ENCODE data around the gene PWWP3B.
"Not testable (repeated sequence)": the region's sequence is repeated elsewhere in the genome, so short reads cannot be mapped to it uniquely, and the experiment has no call there.

The PWWP3B gene

GRCh38 chrX:106168107-106168506 lies at the start of gene PWWP3B:
Gene PWWP3B, plus strand, starts transcription at chrX:106168305. Its CDS starts 37,128 bp downstream, at chrX:106205433.
- DNase-seq = no peak

GRCh38 chrX:106139048-106139447 lies 29.1 kb upstream of the PWWP3B start:
- DNase-seq = no peak

- no peak for DNase-seq
These were observed 23.1 kb upstream of the PWWP3B start for GRCh38 chrX:106144755-106145639.

GRCh38 chrX:106150701-106151100 lies 17.4 kb upstream of the PWWP3B start:
- DNase-seq = no peak

- no peak for DNase-seq
These were observed 8.2 kb upstream of the PWWP3B start for GRCh38 chrX:106159861-106160282.

- no peak for DNase-seq
These were observed 2.2 kb downstream of the PWWP3B start for GRCh38 chrX:106170318-106170717.

- no peak for DNase-seq
These were observed 3.3 kb downstream of the PWWP3B start for GRCh38 chrX:106171293-106171820.

GRCh38 chrX:106177106-106177981 lies 9.2 kb downstream of the PWWP3B start:
- no peak for DNase-seq

GRCh38 chrX:106177982-106178321 lies 9.8 kb downstream of the PWWP3B start:
- no peak for DNase-seq

GRCh38 chrX:106178826-106179225 lies 10.7 kb downstream of the PWWP3B start:
- DNase-seq = no peak

GRCh38 chrX:106183685-106184084 lies 15.6 kb downstream of the PWWP3B start:
- DNase-seq = not testable (repeated sequence)

- no peak for DNase-seq
These were observed 33.5 kb downstream of the PWWP3B start for GRCh38 chrX:106201502-106202178.

- no peak for DNase-seq
These were observed 35.2 kb downstream of the PWWP3B start for GRCh38 chrX:106203315-106203714.

- DNase-seq = no peak
These were observed 40.0 kb downstream of the PWWP3B start for GRCh38 chrX:106208154-106208553.

Data from activated effector memory CD4-positive, alpha-beta T cell treated with anti-CD3 and anti-CD28 coated beads, Interleukin-2, amount 50 U/mL, for 16 hours (primary cell).